GM12801 (cell line): ENCODE measurements around the gene AFF3.

Source experiments
- TF ChIP-seq, protein P1 (sequence below): IDR thresholded peaks from one replicate; pipeline ENCODE4 v1.5.1; 2011; ENCODE audit warnings: control low read depth; ENCODE audit not compliant: insufficient read length; ENCODE audit errors: extremely low read depth

Gene AFF3

DNA sequence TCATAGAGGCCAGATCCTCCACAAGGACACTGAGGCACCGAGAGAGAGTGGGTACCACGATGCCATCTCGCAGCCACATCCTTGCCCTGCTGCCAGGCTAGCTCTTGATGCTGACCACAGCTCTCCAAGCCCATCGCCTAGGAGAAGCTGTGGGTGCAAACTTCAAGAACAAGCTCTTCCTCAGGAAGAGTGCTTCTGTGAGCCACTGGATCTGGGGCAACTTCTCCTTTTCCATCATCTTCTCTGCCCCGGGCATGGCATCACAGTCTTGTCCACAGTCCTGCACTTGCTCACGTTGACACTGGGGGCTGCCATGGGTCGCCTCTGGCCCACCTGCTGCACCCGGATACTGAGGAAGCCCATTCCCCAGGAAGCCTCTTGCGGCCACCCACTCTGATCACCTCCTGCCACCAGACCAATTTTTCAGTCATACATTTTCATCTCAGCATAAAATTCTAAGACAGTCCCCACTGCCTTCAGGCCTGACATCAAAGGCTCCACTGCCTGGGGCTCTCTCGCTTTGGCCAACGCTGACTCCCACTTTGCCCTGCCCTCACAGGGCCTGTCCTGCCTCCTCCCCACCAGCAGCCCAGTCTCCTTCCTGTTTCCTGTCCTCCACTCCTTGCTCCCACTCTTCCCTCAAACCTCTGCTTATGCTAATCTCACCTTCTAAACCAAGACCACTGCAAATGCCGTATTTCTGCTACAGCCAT is 243.9 kb downstream of the AFF3 start:
- TF ChIP-seq, protein P1, sequence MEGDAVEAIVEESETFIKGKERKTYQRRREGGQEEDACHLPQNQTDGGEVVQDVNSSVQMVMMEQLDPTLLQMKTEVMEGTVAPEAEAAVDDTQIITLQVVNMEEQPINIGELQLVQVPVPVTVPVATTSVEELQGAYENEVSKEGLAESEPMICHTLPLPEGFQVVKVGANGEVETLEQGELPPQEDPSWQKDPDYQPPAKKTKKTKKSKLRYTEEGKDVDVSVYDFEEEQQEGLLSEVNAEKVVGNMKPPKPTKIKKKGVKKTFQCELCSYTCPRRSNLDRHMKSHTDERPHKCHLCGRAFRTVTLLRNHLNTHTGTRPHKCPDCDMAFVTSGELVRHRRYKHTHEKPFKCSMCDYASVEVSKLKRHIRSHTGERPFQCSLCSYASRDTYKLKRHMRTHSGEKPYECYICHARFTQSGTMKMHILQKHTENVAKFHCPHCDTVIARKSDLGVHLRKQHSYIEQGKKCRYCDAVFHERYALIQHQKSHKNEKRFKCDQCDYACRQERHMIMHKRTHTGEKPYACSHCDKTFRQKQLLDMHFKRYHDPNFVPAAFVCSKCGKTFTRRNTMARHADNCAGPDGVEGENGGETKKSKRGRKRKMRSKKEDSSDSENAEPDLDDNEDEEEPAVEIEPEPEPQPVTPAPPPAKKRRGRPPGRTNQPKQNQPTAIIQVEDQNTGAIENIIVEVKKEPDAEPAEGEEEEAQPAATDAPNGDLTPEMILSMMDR = no peak

DNA sequence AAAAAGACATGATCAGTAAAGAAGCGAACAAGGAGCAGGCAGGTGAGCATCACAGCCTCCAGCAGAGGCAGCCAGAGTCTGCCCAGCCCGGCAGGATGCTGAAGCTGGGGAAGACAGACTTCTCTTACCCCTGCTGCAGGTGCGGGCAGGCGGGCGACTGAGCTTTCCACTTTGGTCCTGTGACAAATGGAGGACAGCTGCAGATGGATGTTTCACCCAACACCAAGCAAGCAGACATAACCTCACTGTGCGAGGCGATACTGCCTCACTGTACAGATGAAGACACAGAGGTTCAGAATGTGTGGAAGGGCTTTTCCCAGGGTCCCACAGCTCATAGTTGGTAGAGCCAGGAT is 251.0 kb downstream of the AFF3 start:
- TF ChIP-seq, protein P1 = no peak

DNA sequence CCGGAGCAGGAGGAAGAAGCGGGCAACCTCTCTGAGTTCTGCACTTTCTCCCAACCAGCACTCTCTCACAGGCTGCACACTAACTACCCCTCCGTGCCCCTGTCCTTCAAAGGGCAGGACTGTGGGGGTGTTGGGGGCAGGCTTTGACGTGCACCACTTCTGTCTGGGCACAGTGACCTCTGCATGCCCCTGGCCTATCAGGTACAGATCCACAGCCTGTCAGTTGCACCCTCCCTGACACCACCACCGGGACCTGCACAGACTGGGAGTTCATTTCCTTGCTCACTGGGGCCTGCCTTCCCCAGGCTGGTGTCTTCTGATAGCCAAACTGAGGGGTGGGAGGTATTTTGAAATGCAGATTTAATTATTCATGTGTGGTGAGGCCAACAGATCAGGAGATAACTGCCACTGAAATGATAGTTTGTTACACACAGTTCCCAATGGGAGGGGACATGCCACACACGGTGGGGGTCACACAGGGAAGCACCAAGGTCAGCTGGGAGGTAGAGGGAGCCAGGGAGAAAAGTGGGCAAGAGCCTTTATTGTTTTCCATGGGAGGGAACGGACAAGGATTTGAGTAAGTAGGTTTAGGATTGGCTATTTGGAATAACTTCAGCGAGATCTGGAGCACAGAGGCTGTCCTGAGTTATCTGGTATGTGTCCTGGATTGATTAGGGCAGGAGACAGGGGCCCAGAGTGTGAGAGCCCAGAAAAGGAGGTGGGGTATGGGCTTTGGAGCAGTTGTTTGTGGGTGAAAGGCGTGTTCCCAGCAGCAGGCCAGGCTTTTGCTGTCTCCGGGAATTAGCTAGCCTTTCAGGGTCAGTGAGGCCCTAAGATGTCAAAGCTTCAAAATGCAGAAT is 251.6 kb downstream of the AFF3 start:
- TF ChIP-seq, protein P1 = no peak

DNA sequence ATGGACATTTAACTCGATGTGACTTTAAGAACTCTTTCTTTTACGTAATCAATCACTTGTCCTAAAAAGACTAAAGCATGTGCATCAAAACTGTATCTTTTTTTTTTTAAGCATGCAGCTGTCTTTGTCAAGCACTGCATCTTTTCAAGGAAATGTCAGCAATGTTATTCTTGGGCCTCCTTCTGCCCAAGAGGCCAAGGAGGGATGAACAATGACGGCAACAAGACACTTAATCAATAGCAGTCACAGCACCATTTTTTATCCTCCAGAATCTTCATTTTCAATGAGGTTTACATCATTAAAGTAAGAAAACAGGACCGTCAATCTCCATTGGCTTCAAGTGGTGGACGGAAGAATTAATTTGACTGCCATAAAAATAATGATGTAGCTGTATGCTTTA is 253.8 kb downstream of the AFF3 start:
- TF ChIP-seq, protein P1 = no peak

DNA sequence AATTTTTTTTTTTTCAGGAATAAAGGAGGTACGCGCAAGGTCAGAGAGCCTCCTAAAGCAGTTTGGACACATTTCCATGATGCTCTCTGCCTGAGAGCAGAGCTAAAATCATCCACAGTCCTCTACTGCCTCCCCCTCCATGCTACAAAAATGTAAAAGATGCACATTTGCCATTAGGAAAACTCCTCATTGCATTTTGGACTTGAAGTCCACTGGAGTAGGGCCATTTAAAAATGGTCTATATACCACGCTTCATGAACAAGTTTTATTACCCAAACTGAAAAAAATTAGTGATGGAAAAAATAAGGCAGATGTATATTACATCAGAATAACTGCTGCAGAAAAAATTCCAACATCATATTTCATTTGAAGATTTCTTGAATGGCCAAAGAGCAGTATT is 256.0 kb downstream of the AFF3 start:
- TF ChIP-seq, protein P1 = no peak

DNA sequence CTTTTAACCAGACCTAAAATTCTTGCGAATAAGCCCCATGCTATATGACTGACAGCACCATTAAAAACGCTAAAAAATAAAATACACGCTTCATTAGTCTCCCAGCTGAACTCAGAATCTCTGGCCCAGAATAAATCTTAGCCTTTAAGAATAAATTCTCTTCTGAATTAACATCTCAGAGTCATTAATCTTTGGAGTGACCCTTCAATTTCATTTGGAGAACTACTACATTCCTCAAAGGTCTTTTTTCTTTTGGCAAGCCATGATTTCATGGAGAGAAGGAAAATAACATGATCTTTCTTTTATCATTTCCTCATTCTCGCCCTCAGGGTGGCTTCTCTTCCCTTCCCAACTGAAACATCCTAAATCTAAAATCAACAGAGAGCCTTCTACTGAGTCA is 259.0 kb downstream of the AFF3 start:
- TF ChIP-seq, protein P1 = no peak

DNA sequence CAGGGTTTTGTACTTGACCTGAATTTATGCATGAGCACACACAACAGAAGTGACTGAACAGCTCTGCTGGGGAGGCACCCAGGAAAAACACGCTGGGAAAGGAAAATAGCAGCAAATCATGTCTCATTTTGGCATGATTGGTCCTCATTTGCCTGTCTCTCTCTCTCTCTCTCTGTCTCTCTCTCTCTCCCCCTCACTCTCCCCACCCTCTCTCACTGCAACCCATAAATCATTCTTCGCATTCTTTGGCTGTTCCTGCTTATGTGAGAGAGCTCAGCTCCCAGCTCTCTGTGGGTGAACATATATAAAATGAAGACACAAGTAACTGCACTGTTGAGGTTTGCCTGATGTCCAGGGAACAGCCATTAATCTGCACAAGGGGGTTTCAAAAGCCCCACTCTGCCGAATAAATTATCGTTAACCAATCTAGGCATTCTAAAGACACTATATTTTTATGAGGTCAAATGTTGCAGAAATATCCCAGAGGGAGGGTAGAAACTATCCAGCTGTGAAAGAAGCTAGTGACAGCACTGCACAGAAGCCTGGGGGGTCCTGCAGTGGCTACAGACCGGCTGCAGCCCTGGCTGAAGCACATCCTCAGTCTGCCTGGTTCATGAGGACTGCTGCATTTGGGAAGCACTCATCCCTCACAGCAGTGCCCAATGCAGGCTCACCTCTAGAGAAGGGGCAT is 260.3 kb downstream of the AFF3 start:
- TF ChIP-seq, protein P1 = no peak
